ENCODE results near the gene RSL24D1.

- TF ChIP-seq CTCF (IDR thresholded peaks at IDR 0.05; ENCODE audit: low read depth, low read length, poor library complexity, severe bottlenecking), result peak; percentile 16
- no peak for TF ChIP-seq EZH2phosphoT487 (IDR thresholded peaks at IDR 0.05; ENCODE audit: borderline replicate concordance, low read length)
Measured at GRCh38 chr15:55197362-55197705, 593 bp upstream of the RSL24D1 start.
